Measurements from ENCODE around the gene MACF1. TPM values are rescaled to one million over a fixed set of nuclear protein-coding genes. Genes with fewer than 3 reads are reported as not detected.
"Not testable (repeated sequence)": the region's sequence is repeated elsewhere in the genome, so short reads cannot be mapped to it uniquely, and the experiment has no call there.

The MACF1 gene
- total and polyA plus RNA-seq, 2 donors (not counting 1 experiment from before 2014, with no cell fraction given): 64.1 to 159 TPM

DNA sequence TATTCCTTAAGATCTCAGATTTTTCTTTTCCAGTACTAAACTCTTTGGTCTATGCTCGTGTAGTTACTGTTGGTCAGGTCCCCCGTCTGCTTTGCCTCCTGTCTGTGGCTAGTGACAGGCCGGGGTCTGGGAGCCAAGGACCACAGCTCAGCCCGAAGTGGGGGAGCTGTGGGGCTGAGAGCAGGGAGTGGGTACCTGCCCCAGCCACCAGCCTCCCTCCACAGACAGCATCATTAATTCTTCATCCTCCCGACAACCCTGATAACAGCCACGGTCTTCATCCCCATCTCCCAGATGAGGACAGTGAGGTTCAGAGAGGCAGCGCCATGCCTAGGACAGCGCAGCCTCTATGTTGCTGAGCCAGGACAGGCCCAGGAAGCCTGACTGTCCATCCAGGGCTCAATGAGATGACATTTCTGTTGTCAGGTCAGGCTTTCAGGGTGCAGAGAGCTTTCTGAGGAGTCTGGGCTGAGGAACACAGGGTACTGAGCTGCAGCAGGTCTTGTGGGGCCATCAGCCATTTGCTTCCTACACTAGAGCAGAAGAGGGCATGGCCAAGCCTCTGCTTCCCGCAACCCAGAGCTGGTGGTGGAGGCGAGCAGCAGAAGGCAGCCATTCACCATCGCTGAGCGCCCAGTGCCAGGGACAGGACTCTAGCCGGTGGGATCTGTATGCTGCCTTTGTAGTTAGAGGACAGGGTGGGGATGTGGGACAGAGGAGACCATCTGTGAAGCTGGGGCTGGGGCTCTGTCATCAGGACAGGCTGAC, 288.7 kb downstream of the MACF1 start:
- POLR2A ChIA-PET: not testable (repeated sequence)

GRCh38 chr1:39494671-39495410, 290.3 kb downstream of the MACF1 start:
- H3K4me1 ChIP-seq (ENCODE audit: control insufficient read depth in 2 of 2, insufficient read depth in 2 of 2, low read length in 2 of 2): peaks cover 3 to 8% of the 10 kb centered on the region in 2 donors
- H4K20me1 ChIP-seq (ENCODE audit: control insufficient read depth, insufficient read depth, low read length, poor library complexity, severe bottlenecking): peaks cover 6% of the 10 kb centered on the region
- no peak overlapping the region for H3K27ac ChIP-seq (ENCODE audit: low read length in 2 of 2)
- no peak overlapping the region for H3K9ac ChIP-seq (ENCODE audit: low read length)
- Mint-ChIP-seq H3K4me3 (no peak overlapping the region), H3K27ac (no peak overlapping the region), H3K4me1 (peaks cover 9% of the 10 kb centered on the region), H3K27me3 (peaks cover 20% of the 10 kb centered on the region), H3K9me3 (ENCODE audit: insufficient read depth) (no peaks in the 10 kb centered on the region)
- H3K79me2 ChIP-seq (ENCODE audit: control insufficient read depth, insufficient read depth, low read length): no peaks in the 10 kb centered on the region
- WGBS (ENCODE audit: insufficient coverage): 99% methylated on average over 9 of the region's 14 CpGs
- peaks cover 0 to 19% (median 9%) of the 10 kb centered on the region in 4 experiments for H3K27me3 ChIP-seq (replicated peaks in 1 of 4; ENCODE audit: control extremely low read depth in 1 of 4, control insufficient read depth in 3 of 4, insufficient read depth in 4 of 4, low read length in 3 of 4)
- ChIA-PET POLR2A (no interaction called here), CTCF (interaction anchor here (0.6 kb wide), 1 partner anchor 1642 kb away, joined by 3 read pairs; no protein-coding TSS in a partner anchor)
- ATAC-seq (ENCODE audit: low read depth) (no peak), DNase-seq (no peak)
- H2AFZ ChIP-seq (ENCODE audit: insufficient read depth, low read depth, low read length, poor library complexity, severe bottlenecking): no peak overlapping the region
- intact Hi-C loops (cut with micrococcal nuclease): loop anchor here (5.0 kb wide), 2 partner anchors 32 to 1448 kb away; partner anchors contain the start of gene POU3F1
- no peak overlapping the region for H3K4me3 ChIP-seq (ENCODE audit: control extremely low read depth in 1 of 5, extremely low read depth in 1 of 5, insufficient read depth in 1 of 5, low read depth in 2 of 5, low read length in 4 of 5)
- no peaks in the 10 kb centered on the region for H3K9me3 ChIP-seq (ENCODE audit: control extremely low read depth in 1 of 3, control insufficient read depth in 2 of 3, insufficient read depth in 1 of 3, low read length in 2 of 3)
- no peak for TF ChIP-seq EZH2 (IDR thresholded peaks at IDR 0.05; ENCODE audit: borderline replicate concordance, insufficient read depth, low read depth, low read length, poor library complexity, severe bottlenecking)
- TF ChIP-seq, protein P1, sequence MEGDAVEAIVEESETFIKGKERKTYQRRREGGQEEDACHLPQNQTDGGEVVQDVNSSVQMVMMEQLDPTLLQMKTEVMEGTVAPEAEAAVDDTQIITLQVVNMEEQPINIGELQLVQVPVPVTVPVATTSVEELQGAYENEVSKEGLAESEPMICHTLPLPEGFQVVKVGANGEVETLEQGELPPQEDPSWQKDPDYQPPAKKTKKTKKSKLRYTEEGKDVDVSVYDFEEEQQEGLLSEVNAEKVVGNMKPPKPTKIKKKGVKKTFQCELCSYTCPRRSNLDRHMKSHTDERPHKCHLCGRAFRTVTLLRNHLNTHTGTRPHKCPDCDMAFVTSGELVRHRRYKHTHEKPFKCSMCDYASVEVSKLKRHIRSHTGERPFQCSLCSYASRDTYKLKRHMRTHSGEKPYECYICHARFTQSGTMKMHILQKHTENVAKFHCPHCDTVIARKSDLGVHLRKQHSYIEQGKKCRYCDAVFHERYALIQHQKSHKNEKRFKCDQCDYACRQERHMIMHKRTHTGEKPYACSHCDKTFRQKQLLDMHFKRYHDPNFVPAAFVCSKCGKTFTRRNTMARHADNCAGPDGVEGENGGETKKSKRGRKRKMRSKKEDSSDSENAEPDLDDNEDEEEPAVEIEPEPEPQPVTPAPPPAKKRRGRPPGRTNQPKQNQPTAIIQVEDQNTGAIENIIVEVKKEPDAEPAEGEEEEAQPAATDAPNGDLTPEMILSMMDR (IDR thresholded peaks at IDR 0.05): no peak
- no peaks in the 10 kb centered on the region for H3K36me3 ChIP-seq (replicated peaks in 1 of 2; ENCODE audit: control extremely low read depth in 1 of 2, control insufficient read depth in 1 of 2, extremely low read depth in 1 of 2, insufficient read depth in 2 of 2, low read length in 1 of 2)
- H3K4me2 ChIP-seq (replicated peaks; ENCODE audit: low read depth, low read length, poor library complexity, severe bottlenecking): no peak overlapping the region

More for the DNA sequence above, 288.7 kb downstream of the MACF1 start:
- intact Hi-C loops (cut with micrococcal nuclease): loop anchor here (5.0 kb wide), 2 partner anchors 34 to 1446 kb away; partner anchors contain the start of gene POU3F1
- H3K79me2 ChIP-seq (ENCODE audit: control insufficient read depth, insufficient read depth, low read length); H3K4me1 ChIP-seq (ENCODE audit: control insufficient read depth in 2 of 2, insufficient read depth in 2 of 2, low read length in 2 of 2); H3K4me3 ChIP-seq (ENCODE audit: control extremely low read depth in 1 of 5, extremely low read depth in 1 of 5, insufficient read depth in 1 of 5, low read depth in 2 of 5, low read length in 4 of 5); H3K27ac Mint-ChIP-seq; ATAC-seq (ENCODE audit: low read depth); H3K9me3 ChIP-seq (ENCODE audit: control extremely low read depth in 1 of 3, control insufficient read depth in 2 of 3, insufficient read depth in 1 of 3, low read length in 2 of 3); H3K9ac ChIP-seq (ENCODE audit: low read length); H3K9me3 Mint-ChIP-seq (ENCODE audit: insufficient read depth); H3K36me3 ChIP-seq (replicated peaks in 1 of 2; ENCODE audit: control extremely low read depth in 1 of 2, control insufficient read depth in 1 of 2, extremely low read depth in 1 of 2, insufficient read depth in 2 of 2, low read length in 1 of 2); H3K4me2 ChIP-seq (replicated peaks; ENCODE audit: low read depth, low read length, poor library complexity, severe bottlenecking); DNase-seq; H2AFZ ChIP-seq (ENCODE audit: insufficient read depth, low read depth, low read length, poor library complexity, severe bottlenecking); H3K4me1 Mint-ChIP-seq; H3K27ac ChIP-seq (ENCODE audit: low read length in 2 of 2); H4K20me1 ChIP-seq (ENCODE audit: control insufficient read depth, insufficient read depth, low read length, poor library complexity, severe bottlenecking); CTCF ChIA-PET: not testable (repeated sequence)
- Mint-ChIP-seq H3K27me3 (peaks cover 20% of the 10 kb centered on the region), H3K4me3 (peak overlapping the region; percentile 78)
- peaks cover 0 to 19% (median 9%) of the 10 kb centered on the region in 4 experiments for H3K27me3 ChIP-seq (replicated peaks in 1 of 4; ENCODE audit: control extremely low read depth in 1 of 4, control insufficient read depth in 3 of 4, insufficient read depth in 4 of 4, low read length in 3 of 4)
- 93% methylated on average over 11 of the region's 13 CpGs for WGBS (ENCODE audit: insufficient coverage)

DNA sequence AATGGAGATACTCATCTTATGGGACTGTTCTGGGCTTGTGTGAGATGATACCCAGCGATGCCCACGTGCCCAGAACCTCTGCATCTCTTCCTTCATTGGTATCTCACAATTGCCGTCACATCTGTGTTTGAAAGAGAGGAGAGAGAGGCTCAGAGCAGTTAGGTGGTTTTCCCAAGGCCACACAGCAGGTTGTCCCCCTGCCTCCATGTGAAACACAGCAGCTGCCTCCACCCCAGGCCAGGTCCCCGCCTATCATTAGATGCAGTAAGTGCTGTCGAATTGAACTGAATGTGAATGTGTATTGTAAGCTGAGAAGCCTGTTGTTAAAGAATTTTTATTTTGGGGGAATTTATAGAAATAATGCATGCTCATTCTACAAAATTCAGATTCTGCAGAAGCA, 292.0 kb downstream of the MACF1 start:
- peaks cover 20% of the 10 kb centered on the region for H3K27me3 Mint-ChIP-seq
- H3K27me3 ChIP-seq (replicated peaks in 1 of 4; ENCODE audit: control extremely low read depth in 1 of 4, control insufficient read depth in 3 of 4, insufficient read depth in 4 of 4, low read length in 3 of 4): peaks cover 0 to 19% (median 9%) of the 10 kb centered on the region in 4 experiments
- H3K36me3 ChIP-seq (replicated peaks in 1 of 2; ENCODE audit: control extremely low read depth in 1 of 2, control insufficient read depth in 1 of 2, extremely low read depth in 1 of 2, insufficient read depth in 2 of 2, low read length in 1 of 2); CTCF ChIA-PET; H2AFZ ChIP-seq (ENCODE audit: insufficient read depth, low read depth, low read length, poor library complexity, severe bottlenecking); H3K27ac ChIP-seq (ENCODE audit: low read length in 2 of 2); H3K4me2 ChIP-seq (replicated peaks; ENCODE audit: low read depth, low read length, poor library complexity, severe bottlenecking); DNase-seq; H3K4me3 Mint-ChIP-seq; H3K4me1 Mint-ChIP-seq; H3K79me2 ChIP-seq (ENCODE audit: control insufficient read depth, insufficient read depth, low read length); H3K27ac Mint-ChIP-seq; H3K9me3 Mint-ChIP-seq (ENCODE audit: insufficient read depth); H3K9me3 ChIP-seq (ENCODE audit: control extremely low read depth in 1 of 3, control insufficient read depth in 2 of 3, insufficient read depth in 1 of 3, low read length in 2 of 3); H3K4me3 ChIP-seq (ENCODE audit: control extremely low read depth in 1 of 5, extremely low read depth in 1 of 5, insufficient read depth in 1 of 5, low read depth in 2 of 5, low read length in 4 of 5); intact Hi-C loops (cut with micrococcal nuclease); H4K20me1 ChIP-seq (ENCODE audit: control insufficient read depth, insufficient read depth, low read length, poor library complexity, severe bottlenecking); ATAC-seq (ENCODE audit: low read depth); H3K4me1 ChIP-seq (ENCODE audit: control insufficient read depth in 2 of 2, insufficient read depth in 2 of 2, low read length in 2 of 2); H3K9ac ChIP-seq (ENCODE audit: low read length); POLR2A ChIA-PET: not testable (repeated sequence)
- no CpG with 5 or more reads among the region's 5 CpGs for WGBS (ENCODE audit: insufficient coverage)
